ENCODE measurements around the gene ARHGEF19.
"Not testable (repeated sequence)": the region's sequence is repeated elsewhere in the genome, so short reads cannot be mapped to it uniquely, and the experiment has no call there.

ARHGEF19 gene

DNA sequence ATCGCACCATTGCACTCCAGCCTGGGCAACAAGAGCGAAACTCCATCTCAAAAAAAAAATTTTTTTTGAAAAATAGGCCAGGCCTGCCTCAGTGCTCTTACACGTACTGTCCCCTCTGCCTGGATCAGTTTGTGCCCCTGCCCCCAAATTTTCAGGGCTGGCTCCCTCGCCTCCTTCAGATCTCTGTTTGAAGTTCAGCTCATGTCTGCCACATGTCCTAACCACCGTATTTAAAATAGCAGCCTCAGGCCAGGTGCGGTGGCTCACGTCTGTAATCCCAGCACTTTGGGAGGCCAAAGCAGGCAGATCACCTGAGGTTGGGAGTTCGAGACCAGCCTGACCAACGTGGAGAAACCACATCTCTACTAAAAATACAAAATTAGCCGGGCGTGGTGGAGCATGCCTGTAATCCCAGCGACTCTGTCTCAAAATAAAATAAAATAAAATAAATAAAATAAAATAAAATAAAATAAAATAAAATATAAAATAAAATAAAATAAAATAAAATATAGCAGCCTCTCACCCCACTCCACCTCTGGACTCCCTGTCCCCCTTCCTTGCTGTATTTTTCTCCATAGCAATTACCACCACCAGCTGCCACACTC is 48.7 kb downstream of the ARHGEF19 start:
- DNase-seq = not testable (repeated sequence)

DNA sequence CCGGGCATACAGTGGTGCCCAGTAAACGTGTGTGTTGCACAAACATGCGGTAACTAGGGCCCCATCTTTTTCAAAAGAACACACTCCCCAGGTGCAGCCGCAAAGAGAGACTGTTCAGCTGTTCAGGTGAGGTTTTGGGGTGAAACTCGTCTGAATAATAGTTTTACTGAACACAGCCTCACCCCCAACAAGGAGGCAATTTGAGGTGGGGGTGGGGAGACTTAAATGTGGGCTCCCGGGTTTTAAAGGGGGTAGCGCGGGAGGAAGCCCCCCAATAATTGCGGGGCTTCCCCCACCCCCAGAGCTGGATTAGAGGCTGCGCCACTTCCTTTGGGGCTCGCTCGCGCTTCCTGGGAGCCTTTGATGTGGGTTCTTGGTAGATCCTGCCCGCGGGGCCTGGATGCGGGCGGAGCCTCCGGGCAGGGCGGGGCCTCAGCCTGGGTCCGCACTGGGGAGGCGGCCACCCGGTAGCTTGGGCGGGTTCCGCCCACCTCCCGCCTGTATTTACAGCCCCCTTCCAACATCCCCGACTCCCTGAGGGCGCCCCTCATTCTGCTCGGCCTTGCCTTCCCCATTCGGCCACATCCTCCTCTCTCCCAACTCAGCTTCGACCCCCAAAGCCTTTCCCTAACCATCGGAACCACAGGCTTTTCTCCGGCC is 50.2 kb downstream of the ARHGEF19 start:
- peak; percentile 63 for DNase-seq

DNA sequence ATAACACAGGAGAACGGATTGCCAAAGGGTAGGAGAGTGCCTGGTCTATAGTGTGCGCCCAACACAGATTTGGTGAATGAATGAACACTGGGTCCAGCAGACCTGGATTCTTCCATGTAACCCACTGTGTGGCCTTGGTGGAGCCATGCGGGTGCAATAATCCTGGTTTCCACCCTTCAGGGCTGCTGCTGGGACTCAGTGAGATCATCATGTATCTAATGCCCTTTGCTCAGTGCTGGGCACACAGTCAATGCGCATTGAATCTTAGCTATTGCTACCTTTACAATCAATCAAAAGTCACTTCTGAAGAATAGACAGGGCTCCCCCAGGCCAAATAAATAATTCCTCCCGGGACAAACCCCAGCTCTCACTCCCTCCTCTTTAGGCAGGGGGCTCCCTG is 50.7 kb downstream of the ARHGEF19 start:
- DNase-seq = no peak

DNA sequence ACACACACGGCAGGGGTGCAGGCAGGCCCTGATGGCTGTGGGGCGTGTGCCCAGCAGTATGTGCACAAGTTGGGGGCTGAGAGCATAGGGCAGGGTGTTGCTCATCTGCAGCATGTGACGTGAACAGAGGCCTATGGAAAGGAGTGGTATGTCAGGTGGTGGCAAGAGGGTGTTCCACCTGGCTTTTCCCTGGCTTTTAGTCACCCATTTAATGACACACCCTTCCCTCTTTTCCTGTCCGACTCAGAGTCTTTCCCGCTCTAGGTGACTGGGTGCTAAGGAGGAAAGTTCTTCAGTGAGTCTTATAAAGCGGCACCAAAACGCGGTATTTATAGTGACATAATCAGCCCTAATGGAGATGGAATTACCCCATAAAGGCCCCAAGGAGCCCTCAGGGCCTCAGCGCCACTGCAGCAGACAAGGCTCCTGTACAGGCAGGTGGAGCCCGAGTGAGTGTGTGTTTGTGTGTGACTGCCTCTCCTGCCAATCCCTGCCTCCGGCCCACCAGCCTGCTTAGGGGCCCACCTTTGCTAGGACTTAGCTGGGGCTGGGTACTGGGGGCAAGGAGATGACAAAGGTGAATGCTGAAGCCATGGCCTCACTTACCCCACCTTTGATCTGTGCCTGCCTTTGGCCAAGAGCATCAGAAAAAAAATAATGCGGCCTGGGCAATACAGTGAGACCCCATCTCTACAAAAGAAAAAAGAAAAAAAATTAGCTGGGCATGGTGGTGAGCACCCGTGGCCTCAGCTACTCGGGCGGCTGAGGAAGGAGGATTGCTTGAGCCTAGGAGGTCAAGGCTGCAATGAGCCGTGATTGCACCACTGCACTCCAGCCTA is 53.2 kb downstream of the ARHGEF19 start:
- no peak for DNase-seq

DNA sequence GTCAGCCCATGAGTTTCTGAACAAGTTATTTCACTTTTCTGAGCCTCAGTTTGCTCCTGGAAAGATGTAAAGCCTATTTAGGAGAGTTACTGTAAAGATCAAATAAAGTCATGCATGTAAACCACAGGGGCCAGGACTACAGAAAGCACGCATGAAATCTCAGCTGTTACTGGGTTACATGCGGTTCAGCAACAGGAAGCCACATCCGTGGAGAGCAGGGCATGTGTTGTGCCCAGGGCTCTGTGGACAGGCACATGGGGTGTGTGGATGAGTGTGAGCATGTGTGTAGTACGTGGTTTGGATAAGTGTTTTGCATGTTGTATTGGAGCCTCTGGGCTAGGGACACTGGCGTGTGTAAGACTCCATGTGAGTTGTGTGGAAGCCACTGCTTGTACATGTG is 54.4 kb downstream of the ARHGEF19 start:
- no peak for DNase-seq

DNA sequence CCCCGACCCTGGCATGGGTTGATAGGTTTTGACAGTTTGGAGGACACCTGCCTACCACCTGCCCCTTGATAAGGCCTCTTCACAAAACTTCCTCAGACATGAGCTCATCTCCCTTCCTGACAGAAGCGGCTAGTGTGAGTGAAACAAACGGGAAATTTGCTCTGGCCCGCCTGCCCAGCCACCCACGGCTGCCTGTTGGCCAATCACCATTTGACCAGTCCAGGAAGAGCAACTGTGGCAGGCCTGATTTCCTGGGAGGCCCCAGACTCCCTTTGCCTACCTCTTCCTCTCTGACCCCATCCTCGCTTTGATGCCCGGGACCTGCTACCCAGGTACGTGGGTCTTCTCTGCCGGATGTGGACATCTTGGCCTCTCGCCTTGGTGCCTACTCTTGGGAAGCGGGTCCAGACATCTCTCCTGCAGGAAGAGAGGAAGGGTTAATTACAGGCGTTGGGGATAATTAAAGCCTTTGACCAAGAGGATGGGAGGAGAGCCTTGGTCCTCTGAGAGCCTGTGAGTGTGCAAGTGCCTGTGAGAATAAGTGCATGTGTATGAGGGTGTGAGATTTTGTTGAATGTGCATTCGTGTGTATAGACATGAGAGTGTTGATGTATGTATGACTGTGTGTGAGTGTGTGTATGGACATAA is 55.5 kb downstream of the ARHGEF19 start:
- peak; percentile 37 for DNase-seq

DNA sequence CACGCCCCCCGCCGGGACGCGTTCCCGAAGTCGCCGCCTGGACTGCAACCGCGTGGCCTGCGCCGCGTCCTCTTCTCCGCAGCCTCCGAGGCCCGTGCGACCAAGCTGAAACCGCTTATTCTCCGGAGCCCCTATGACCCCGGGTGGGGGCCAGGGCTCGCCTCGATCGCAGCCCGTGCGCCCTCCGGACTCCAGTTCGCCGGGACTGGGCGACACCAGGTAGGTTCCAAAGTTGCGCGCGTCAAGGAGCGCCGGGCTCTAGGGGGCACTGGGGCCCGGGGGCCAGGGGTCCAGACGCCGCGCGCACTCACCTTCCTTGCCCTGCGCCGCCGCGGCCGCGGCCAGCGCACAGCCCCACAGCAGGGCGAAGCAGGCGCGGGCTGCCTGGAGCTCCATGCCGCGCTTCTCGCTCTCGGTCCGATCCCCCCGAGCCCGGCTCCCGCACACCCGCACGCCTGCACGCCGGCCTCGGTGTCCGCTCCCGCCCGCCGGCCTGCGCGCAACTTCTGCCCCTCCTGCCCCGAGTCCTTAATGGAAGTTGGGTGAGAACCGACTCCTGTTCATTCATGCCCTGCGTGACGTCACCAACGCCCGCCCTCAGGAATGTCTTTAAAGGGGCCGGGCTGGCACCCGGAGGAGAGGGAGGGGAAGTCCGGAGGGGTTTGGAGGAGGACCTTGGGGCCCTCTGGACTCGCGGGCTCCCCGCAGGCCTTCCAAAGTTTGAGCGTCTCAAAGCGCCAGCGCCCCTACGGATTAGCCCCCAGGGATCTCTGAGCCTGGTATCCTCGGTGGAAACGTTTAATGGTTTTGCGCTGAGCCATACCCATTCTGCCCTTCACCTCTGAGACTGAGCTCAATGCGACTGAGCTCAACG is 56.7 kb downstream of the ARHGEF19 start, which contains the start of gene EPHA2:
TSS of gene EPHA2 (minus strand) at position 533 of the 874 bp plus-strand sequence. CDS start at position 396, 137 bp downstream.
- DNase-seq = peak; percentile 93

DNA sequence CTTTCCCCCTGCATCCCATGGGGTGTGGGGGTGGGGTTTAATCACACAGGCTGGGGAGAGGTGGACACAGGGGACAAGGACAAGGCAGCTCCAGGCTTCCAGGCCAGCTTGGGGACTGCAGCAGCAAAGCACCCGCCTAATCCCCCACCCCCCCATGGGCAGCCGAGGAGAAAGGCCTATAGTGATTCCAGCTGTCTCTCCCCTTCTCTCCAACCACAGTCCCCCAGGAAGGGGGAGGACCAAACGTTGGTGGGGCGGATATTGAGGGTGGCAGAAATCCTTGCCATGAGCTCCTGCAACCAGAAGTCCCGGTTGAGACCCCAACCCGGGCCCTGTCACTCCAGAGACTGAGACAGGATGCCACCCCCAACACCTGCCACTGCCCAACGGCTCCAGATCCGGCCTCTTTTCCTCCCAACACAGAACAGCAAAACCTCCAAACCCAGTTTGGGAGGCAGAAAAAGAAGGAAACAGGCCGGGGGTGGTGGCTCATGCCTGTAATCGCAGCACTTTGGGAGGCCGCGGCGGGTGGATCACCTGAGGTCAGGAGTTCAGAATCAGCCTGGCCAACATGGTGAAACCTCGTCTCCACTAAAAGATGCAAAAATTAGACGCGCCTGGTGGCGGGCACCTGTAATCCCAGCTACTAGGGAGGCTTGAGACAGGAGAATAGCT is 58.3 kb downstream of the ARHGEF19 start:
- DNase-seq = peak; percentile 56

DNA sequence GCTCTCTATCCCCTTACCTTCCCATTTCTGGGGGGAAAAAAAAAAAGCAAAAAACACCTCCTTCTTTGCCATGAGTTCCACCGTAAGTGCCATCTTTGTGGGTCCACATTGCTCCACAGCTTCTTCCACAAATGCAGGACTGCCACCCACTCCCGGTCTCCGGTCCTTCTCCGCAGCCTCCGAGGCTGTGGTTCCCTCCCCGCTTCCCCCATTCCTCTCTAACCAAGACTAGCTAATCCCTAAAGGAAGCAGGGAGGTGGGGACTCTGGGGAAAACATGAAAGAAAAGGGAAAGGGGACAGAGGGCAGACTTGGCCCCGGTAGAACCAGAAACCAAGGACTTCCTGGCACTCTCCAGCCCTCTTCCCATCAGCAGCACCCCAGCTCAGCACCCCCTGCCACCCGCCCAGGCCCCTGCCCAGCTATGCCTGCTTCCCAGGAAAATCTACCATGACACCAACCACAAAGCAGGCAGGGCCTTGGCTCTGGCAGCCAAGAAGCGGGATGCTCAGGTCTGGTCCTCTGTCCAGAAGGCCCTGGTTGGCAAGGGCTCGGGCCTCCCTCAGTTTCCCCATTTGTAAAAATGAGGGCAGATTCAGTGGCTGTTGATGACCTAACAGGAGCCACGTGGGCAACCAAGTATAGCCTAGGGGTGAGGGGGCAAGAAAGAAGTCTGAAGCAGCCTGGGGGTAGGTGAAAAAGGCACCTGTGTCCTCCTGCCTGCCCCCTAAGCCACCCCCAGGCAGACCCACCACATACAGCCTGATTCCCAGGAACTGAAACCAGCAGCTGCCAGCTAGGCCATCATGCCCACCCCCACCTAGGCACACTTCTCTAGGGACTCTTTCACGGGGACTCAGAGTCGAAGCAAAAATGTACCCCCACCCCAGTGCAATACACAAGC is 59.1 kb downstream of the ARHGEF19 start:
- no peak for DNase-seq

DNA sequence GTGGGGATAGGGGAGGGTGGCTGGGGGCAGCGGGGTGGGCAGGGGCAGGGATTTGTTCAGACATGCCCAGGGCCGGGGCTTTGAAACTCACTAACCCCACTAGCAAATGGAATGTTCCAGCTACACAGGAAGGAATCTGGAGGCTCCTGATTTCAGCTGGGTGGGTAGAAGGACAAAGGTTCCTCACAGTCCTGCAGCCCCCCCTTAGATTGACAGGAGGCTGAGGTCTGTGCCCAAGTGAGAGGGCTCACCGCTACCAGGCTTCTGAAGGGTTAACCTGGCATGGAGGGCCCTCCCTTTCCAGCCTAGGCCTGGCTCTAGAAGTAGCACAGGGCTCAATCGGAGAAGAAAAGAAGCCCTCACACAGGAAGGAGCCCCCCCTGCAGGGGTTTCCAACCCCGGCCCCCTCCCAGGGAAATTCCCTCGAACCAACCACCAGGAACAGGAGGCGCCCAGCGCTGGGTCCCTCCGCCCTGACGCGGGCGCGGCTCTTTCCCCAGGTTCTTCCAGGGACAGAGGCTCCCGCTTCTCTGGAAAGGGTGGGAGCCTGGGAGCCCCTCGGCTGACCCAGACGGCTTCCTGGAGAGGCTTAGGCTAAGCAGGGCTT is 59.9 kb downstream of the ARHGEF19 start:
- DNase-seq = peak; percentile 73

DNA sequence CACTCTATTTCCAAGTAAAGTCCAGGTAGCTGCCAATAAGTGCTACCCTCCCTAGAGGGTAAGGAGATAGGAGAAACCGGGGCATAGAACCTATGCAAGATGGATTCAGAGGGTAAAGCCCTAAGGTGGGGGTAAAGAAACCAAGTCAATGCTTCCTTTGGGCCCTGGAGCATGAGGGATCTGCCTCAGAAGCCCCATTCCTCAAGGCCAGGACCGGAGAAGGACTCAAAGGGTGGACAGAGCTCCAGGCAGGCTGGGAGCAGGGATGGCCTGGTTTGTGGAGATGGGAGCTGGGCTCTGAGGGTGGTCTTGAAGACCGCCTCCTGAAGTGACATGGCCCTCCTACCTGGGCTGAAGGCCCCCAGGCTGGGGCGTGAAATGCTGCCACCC is 60.5 kb downstream of the ARHGEF19 start:
- DNase-seq = peak; percentile 39

DNA sequence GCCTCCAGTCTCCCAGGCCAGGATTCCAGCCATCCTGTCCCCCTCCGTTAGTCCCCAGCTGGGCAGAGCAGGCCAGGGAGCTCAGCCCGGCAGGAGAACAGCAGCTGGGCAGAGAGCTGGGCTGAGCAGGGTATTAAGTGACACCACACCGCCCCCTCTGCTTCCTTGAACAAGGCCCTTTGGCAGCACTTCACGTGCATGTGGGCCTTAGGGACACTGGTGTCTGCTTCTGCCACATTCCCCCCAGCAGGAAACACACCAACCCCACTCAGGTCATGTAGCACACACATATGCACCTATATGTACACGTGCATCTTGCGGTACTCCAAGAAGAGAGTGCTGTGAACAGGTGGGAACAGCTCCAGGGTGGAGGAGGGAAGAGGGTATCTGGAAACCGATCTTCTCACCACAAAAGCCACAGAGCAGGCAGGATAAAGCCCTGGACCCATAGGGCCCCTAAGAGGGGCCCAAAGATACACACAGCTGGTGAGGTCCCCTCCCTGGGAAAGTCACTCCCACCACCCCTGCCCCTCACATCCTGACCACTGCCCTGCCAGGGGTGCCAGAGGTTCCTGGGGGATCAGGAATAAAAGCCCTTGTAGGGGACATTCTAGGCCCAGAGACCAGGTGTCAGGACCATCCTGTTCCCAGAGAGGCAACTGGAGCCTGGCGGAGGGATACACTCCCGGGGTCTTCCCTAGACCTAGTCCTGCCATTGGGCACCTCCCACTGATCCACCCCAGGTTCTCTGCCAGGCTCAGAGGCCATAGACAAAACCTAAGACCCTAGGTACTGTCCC is 61.1 kb downstream of the ARHGEF19 start:
- DNase-seq = peak; percentile 60

DNA sequence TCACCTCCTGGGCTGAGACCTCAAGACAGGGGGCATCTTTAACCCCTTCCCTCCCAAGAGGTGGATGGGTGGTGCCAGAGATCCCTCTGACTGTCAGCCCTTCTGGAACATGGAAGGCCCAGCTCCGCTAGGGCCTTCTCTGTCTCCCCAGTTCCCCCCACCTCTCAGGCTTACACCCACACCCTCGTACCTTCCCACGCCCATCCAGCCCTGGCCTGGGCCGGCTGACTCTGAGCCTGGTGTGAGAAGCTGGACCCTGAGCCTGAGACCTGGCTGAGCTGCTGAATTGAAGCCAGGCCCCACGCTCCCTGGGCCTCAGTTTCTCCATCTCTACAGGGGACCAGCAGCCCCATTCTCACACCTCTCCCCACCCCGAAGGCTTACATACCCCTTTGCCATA is 61.9 kb downstream of the ARHGEF19 start:
- no peak for DNase-seq

DNA sequence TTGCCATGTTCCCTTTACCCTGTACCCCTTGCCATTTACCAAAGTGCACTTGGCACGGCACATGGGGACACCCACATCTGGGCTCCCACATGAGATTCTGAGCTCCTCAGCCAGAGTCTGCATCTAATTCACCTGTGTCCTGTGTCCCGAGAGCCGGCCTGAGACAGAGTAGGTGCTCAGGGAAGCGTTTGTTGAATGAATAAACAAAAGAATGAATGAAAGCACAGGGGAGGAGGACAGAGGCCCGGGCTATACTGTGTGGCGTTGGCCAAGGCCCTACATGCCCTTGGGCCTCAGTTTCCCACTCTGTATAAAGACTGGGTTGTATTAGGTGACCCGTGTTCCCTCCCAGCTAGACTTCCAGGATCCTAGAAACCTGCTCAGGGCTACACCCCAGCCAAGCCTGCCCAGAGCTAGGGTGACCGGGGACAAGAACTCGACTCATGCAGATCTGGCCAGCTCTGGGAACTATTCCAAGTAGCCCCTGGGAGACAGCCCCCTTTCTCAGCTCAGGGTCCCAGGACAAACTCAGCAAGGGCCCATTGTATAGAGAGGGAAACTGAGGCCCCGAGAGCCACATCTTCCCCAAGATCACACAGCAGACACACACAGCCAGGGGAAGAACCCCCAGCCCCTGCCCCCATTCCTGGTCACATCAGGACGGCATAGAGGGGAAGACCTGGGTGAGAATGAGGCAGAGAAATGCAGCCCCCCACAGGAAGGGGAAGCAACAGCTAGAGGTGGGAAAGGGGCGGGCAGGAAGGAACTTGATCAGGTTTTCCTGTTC is 62.6 kb downstream of the ARHGEF19 start:
- no peak for DNase-seq

DNA sequence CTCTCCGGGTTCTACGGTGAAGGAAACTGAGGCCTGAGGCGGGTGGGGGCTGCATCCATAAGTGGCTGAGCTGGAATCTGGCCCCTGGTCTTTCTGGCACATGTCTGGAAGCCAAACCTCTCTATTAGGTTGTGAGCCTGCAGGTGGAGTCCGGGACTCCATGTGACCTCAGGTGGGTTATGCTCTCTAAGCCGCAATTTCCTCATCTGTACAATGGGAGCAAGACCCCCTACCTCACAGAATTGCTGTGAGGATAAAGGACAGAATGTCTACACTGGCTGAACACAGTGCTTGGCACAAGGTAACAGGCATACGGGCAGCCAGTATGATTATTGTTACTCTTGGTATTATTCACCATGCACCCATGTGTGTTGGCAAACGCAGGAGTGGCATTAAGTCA is 63.3 kb downstream of the ARHGEF19 start:
- DNase-seq = no peak

DNA sequence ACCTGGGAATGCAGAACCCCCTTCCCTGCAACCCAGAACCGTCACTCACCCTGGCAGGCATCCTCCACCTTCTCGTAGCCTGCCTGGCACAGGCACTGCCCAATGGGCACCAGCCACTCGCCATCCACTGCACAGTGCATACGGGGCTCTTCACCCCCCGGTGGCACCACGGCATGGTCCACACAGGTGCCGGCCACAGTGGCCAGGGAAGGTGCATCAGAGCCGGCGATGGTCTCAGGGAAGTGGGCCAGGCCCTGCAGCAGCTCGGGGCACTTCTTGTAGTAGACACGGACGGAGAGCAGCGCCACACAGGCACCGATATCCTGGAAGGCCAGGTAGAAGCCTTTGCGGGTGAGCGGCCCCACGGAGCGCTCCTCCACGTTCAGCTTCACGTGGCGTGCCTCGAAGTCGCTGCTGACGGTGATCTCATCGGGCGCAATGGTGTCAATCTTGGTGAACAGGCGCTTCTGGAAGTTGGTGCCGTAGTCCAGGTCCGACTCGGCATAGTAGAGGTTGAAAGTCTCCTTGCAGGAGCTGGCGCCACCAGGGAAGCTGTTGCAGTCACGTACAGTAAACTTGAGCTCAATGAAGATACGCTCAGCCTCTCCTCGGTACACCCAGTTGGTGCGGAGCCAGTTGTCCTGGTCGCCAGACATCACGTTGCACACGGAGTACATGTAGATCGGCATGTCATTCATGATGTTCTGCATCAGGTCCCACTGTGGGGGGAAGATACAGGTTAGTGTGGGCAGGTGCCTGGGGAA is 63.9 kb downstream of the ARHGEF19 start:
- DNase-seq = no peak

Measured in retina (tissue), 1 donor.